Right hindlimb (tissue), 1 donor: ENCODE results near the gene PNCK.
"Not testable (repeated sequence)": the region's sequence is repeated elsewhere in the genome, so short reads cannot be mapped to it uniquely, and the experiment has no call there.

Experiments
- DNase-seq: peaks from one replicate; pipeline ENCODE4 v3.0.0-alpha.2; 2018

PNCK gene

GRCh38 chrX:153685751-153686696, 12.4 kb upstream of the PNCK start:
- DNase-seq, result no peak

GRCh38 chrX:153685156-153685536, 11.5 kb upstream of the PNCK start:
- no peak for DNase-seq

- DNase-seq, result no peak
Observed at GRCh38 chrX:153684467-153685155, 11.0 kb upstream of the PNCK start.

GRCh38 chrX:153683486-153683885, 9.9 kb upstream of the PNCK start:
- not testable (repeated sequence) for DNase-seq

DNA sequence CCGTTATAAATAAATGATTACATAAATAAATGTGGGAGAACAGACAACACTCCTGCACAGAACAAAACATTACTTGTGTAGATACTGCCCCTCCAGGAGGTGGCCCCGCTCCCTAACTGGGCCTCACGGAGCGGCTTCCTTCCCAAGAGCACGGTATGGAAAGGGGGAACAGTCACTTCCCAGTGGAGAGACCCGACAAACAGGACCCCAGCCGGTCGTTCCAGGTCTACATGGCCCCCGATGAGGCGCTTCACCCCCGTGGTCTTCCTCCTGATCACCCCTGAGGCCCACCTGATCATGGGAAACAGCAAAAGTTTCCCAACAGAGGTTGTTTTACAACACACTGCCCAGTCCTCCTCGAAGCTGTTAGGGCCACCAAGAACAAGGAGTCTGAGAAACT, 7.6 kb upstream of the PNCK start:
- DNase-seq, result no peak

- DNase-seq, result no peak
Observed at GRCh38 chrX:153674219-153674851, 722 bp upstream of the PNCK start.

DNA sequence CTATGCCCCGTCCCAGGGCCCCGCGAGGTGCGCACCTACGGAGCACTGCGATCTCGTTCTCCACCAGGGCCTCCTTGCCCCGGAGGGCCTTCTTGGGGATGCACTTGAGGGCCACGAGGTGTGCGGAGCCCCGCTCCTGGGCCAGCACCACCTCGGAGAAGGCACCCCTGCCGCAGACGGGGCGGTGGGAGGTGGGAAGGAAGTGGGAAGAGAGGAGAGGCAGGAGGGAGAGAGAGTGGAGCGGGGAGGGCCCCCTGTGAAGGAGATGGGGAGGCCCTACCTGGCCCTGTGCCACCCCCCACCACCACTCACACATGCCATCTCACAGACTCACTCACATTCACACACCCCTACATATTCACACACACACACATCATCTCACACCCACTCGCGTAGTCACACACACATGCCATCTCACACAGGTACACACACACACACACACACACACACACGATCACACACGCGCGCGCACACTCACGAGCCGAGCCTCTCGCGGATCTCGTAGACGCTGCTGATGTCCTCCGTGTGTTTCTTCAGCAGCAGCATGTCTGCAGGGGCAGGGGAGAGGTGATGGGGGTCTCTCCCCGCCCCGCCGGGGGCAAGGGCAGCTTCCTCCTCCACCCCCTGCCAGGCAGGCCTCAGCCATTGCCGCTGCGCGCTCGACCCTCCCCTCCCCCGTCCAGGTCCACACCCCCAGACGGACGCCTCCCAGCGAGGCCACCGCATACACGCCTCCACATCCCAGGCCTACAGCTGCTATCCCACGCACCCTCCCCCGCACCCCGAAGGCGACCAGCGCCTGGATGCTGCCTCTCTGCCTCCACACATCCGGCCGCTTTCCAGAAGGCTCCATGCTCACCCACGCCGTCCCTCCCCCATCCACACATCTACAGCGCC, 834 bp downstream of the PNCK start:
- no peak for DNase-seq

GRCh38 chrX:153671589-153672530, 1.8 kb downstream of the PNCK start:
- no peak for DNase-seq

GRCh38 chrX:153670748-153671588, 2.6 kb downstream of the PNCK start:
- no peak for DNase-seq

DNA sequence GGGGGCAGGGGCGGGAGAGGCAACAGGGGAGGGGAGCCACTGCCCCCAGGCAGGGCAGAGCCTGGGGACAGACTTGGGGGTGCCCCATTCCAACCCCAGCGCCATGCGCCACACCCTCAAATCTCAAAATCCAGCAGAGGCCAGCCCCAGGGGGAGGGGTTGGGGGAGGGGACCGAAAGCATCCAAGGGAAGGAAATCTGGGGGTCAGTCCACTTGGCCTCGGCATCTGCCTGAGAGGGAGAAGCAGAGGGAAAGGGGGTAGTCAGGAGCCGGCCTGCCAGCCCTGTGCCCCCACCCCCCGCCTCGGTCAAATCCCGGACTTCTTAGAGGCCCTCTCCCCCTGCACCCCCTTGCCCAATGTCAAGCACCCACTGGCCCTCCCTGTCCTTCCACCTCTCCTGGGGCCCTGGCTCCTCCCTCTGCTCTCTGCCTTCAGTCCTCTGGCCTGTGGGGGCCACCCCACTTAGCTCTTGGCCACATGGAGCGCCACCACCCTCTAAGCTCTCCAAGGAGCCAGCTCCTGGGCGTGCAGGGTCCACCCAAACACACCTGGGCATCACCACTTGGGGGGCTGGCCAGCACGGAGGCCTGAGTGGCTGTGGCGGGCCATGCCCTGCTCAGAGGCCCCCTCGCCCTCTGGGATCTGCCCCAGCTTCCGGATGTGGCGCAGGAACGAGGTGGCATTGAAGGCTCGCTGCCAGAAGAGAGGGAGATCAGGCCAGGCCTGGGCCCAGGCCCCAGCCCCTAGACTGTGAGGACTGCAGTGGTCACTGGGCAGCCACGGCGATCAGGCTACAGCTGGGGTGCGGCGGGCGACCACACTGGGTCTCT, 3.5 kb downstream of the PNCK start:
- no peak for DNase-seq

GRCh38 chrX:153669174-153669890, 4.3 kb downstream of the PNCK start:
- no peak for DNase-seq

DNA sequence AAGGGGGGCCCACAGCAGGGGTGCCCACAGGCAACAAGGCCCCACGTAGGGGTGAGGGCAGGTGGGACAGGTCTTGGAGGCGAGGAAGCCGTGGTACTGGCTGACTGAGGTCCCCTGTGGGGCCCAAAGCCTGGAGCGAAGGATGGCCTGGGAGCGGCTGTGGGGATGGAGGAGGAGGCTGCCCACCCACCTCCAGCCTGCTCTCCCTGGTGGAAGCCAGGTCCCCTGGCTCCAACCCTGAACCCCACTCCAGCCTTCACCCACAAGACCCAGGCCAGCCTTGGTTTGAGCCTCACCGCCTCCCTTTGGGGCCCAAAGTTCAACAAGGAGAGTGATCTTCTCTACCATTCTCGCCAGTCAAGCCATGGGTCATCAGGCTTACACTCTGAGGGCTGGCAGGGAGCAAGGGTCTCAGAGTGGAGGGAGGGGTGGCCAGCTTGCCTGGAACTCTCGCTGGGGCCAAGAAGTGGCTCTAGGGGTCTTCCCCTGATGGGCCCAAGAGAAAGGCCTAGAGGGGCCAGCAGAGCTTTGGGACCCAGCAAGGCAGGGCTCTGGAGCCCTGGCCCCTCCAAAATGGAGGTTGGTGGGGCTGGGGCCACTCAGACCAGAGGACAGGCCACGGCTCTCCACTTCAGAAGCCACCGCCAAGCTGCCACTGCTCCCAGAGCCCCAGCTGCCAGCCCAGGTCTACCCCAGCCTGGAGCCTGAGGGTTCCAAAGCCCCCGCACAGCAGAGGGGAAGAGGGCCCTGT, 5.0 kb downstream of the PNCK start:
- no peak for DNase-seq

DNA sequence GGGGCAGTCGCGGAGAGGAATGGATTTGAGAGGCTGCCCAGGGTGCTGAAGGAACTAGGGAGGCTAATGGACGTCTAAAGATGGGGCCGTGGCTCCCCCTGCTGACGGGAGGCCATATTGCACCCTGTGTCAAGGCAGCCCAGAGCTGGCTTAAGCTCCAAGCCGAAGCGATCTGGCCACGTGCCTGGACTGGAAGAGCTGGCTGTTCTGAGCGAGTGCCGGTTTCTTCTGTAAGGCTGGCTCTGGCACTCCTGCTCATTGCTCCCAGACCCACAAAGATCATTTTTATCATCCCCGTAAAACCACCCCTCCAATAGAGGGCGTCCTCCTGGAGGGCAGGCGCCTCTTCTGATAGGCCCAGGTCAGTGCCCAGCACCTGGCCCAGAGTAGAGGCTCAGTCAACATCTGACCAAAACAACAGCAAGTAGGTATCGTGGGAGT, 5.6 kb downstream of the PNCK start:
- peak; percentile 87 for DNase-seq

- no peak for DNase-seq
Observed at GRCh38 chrX:153667281-153667955, 6.2 kb downstream of the PNCK start.

DNA sequence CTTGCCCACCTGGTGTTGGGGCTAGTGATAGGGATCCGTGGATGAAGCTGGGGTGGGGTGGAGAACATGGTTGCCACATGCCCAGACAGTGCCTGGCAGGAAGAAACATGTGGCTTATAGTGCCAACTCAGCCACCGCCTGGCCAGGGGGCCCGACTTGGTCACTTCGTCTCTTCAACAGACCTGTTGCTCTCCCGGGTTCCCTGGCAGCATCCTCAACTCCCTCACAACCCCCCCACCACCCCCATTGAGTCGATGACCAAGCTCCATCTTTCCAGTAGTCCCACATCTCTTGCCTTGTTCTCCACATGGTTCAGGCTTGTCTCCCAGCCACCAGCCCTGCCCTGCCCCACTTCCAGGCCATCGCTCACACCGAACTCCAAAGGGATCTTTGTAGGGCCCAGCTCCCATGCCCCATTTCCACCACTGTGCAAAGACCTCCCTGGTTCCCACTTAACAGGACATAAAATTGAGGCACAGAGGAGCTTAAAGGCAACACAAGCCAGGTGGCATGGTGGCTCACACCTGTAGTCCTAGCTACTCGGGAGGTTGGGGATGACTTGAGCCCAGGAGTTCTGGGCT, 7.8 kb downstream of the PNCK start:
- no peak for DNase-seq

GRCh38 chrX:153662266-153662665, 11.3 kb downstream of the PNCK start:
- DNase-seq, result no peak

- no peak for DNase-seq
Observed at GRCh38 chrX:153659268-153659667, 14.3 kb downstream of the PNCK start.
